CD4-positive, alpha-beta memory T cell (primary cell): ENCODE results near the gene TOP3B. TPM values are rescaled to one million over a fixed set of nuclear protein-coding genes. Genes with fewer than 3 reads are reported as not detected.
A peak's percentile ranks its signal among the peaks of the same experiment; 100 is the strongest.

ENCODE experiments used
- CTCF ChIA-PET: fragments of 350-600 bp; sonication (Branson Sonifier 250); formaldehyde crosslinking; loops from one replicate; lab custom pipeline; 2021; ENCODE audit warnings: inconsistent platforms; ENCODE audit not compliant: partially characterized antibody; lab: Charles Lee
- POLR2A ChIA-PET: fragments of 350-600 bp; sonication (Branson Sonifier 250); formaldehyde crosslinking; loops from one replicate; lab custom pipeline; 2021; ENCODE audit not compliant: partially characterized antibody; lab: Charles Lee
- DNase-seq, 5 donors: peaks; one replicate each; pipeline versions ENCODE4 v3.0.0 to v3.0.0-alpha.2; 2020 to 2022; ENCODE audit warnings: mixed read lengths in 1 of 5
- H3K27ac ChIP-seq: one replicate; pipeline ENCODE4 v1.7.0; 2013; ENCODE audit warnings: low read depth, low read length
- H3K27me3 ChIP-seq: 2 replicates; pipeline ENCODE4 v1.7.0; 2013; ENCODE audit warnings: mild to moderate bottlenecking, low read length, moderate library complexity; ENCODE audit not compliant: insufficient read depth
- H3K36me3 ChIP-seq: 2 replicates; pipeline ENCODE4 v1.7.0; 2013; ENCODE audit warnings: mild to moderate bottlenecking, low read length, moderate library complexity; ENCODE audit not compliant: insufficient read depth
- H3K4me1 ChIP-seq: 2 replicates; pipeline ENCODE4 v1.7.0; 2013; ENCODE audit warnings: mild to moderate bottlenecking, low read length, moderate library complexity; ENCODE audit not compliant: insufficient read depth
- H3K4me3 ChIP-seq, 2 donors: one replicate each; pipeline ENCODE4 v1.7.0; 2013; ENCODE audit warnings: low read length in 2 of 2, mild to moderate bottlenecking in 1 of 2
- H3K9me3 ChIP-seq, 2 donors: one replicate each; pipeline ENCODE4 v1.7.0; 2013; ENCODE audit warnings: low read length in 2 of 2, control low read depth in 1 of 2; ENCODE audit not compliant: control insufficient read depth in 1 of 2
- H3K27ac Mint-ChIP-seq, 7 donors: one replicate each; pipeline ENCODE4 v1.8.0; 2020 to 2021; ENCODE audit warnings: mixed read lengths in 7 of 7, mild to moderate bottlenecking in 6 of 7, inconsistent platforms in 3 of 7, moderate library complexity in 3 of 7
- H3K27me3 Mint-ChIP-seq, 2 donors: one replicate each; pipeline ENCODE4 v1.8.0; 2020 to 2021; ENCODE audit warnings: mixed read lengths in 2 of 2
- H3K36me3 Mint-ChIP-seq, 2 donors: one replicate each; pipeline ENCODE4 v1.8.0; 2020 to 2021; ENCODE audit warnings: mixed read lengths in 2 of 2, inconsistent platforms in 1 of 2, mild to moderate bottlenecking in 1 of 2
- H3K4me1 Mint-ChIP-seq, 4 donors: one replicate each; pipeline ENCODE4 v1.8.0; 2020 to 2021; ENCODE audit warnings: mixed read lengths in 4 of 4, mild to moderate bottlenecking in 1 of 4
- H3K4me3 Mint-ChIP-seq, 8 donors: one replicate each; pipeline ENCODE4 v1.8.0; 2020 to 2021; ENCODE audit warnings: mixed read lengths in 8 of 8, mild to moderate bottlenecking in 7 of 8, moderate library complexity in 6 of 8, inconsistent platforms in 3 of 8
- H3K9me3 Mint-ChIP-seq, 8 donors: one replicate each; pipeline ENCODE4 v1.8.0; 2020 to 2021; ENCODE audit warnings: mixed read lengths in 8 of 8, mild to moderate bottlenecking in 5 of 8, inconsistent platforms in 3 of 8, moderate library complexity in 1 of 8
- intact Hi-C: fragments of 100-400 bp; cut with micrococcal nuclease; formaldehyde crosslinking; loops from one replicate; pipeline ENCODE4 v1.15.1; 2023
- polyA plus RNA-seq, 2 donors: library from polyadenylated mRNA; unstranded; fragments of 300-500 nt; fragmentation: Illumina TruSeq; gene quantifications; one replicate each; pipeline ENCODE4 v1.2.3, GENCODE V29; 2021
- total RNA-seq, 2 experiments: library from RNA; stranded (reverse); gene quantifications; one replicate each; pipeline ENCODE4 v1.2.3, GENCODE V29; 2021

Gene TOP3B
- total and polyA plus RNA-seq, 4 experiments from 2014 or later = 8.6 to 81.1 (median 46.9) TPM

GRCh38 chr22:21920341-21921183 is 62.0 kb downstream of the TOP3B start:
- Histone ChIP-seq H3K36me3 (no peaks in the 10 kb centered on the region), H3K9me3 (no peaks in the 10 kb centered on the region), H3K27ac (no peak overlapping the region), H3K4me3 (no peak overlapping the region), H3K4me1 (no peaks in the 10 kb centered on the region), H3K27me3 (no peaks in the 10 kb centered on the region)
- DNase-seq = no peak
- H3K4me3 Mint-ChIP-seq = no peak overlapping the region
- CTCF ChIA-PET = no interaction called here
- no peak overlapping the region for H3K27ac Mint-ChIP-seq
- POLR2A ChIA-PET = no interaction called here
- no peaks in the 10 kb centered on the region for H3K27me3 Mint-ChIP-seq
- no peaks in the 10 kb centered on the region for H3K9me3 Mint-ChIP-seq
- peaks cover 0 to 2% of the 10 kb centered on the region in 2 donors for H3K36me3 Mint-ChIP-seq
- no peaks in the 10 kb centered on the region for H3K4me1 Mint-ChIP-seq
- intact Hi-C loops = no loop called here

GRCh38 chr22:21919526-21920307 is 62.9 kb downstream of the TOP3B start:
- Histone ChIP-seq H3K4me1 (no peaks in the 10 kb centered on the region), H3K4me3 (no peak overlapping the region), H3K9me3 (no peaks in the 10 kb centered on the region), H3K27me3 (no peaks in the 10 kb centered on the region), H3K36me3 (no peaks in the 10 kb centered on the region), H3K27ac (no peak overlapping the region)
- ChIA-PET CTCF (interaction anchor here (1.3 kb wide), 1 partner anchor 16 kb away, joined by 3 read pairs; no protein-coding TSS in a partner anchor), POLR2A (no interaction called here)
- Mint-ChIP-seq H3K36me3 (no peaks in the 10 kb centered on the region), H3K4me3 (no peak overlapping the region), H3K4me1 (no peaks in the 10 kb centered on the region), H3K27ac (no peak overlapping the region), H3K9me3 (no peaks in the 10 kb centered on the region), H3K27me3 (no peaks in the 10 kb centered on the region)
- no peak for DNase-seq
- intact Hi-C loops = no loop called here

GRCh38 chr22:21918466-21919185 is 64.0 kb downstream of the TOP3B start:
- no peaks in the 10 kb centered on the region for H3K9me3 ChIP-seq
- no peaks in the 10 kb centered on the region for H3K4me1 Mint-ChIP-seq
- no peaks in the 10 kb centered on the region for H3K27me3 ChIP-seq
- no peak overlapping the region for H3K4me3 Mint-ChIP-seq
- no peak overlapping the region for H3K4me3 ChIP-seq
- DNase-seq = no peak
- no peaks in the 10 kb centered on the region for H3K27me3 Mint-ChIP-seq
- no peak overlapping the region for H3K27ac ChIP-seq
- POLR2A ChIA-PET = no interaction called here
- intact Hi-C loops = no loop called here
- CTCF ChIA-PET = interaction anchor here (1.3 kb wide), 1 partner anchor 17 kb away, joined by 3 read pairs; no protein-coding TSS in a partner anchor
- no peaks in the 10 kb centered on the region for H3K9me3 Mint-ChIP-seq
- H3K36me3 ChIP-seq = no peaks in the 10 kb centered on the region
- H3K27ac Mint-ChIP-seq = no peak overlapping the region
- no peaks in the 10 kb centered on the region for H3K4me1 ChIP-seq
- no peaks in the 10 kb centered on the region for H3K36me3 Mint-ChIP-seq

- Histone ChIP-seq H3K27me3 (no peaks in the 10 kb centered on the region), H3K4me1 (no peaks in the 10 kb centered on the region), H3K4me3 (no peak overlapping the region), H3K27ac (no peak overlapping the region), H3K36me3 (no peaks in the 10 kb centered on the region), H3K9me3 (no peaks in the 10 kb centered on the region)
- H3K4me3 Mint-ChIP-seq = no peak overlapping the region
- intact Hi-C loops = no loop called here
- no peak overlapping the region for H3K27ac Mint-ChIP-seq
- H3K4me1 Mint-ChIP-seq = no peaks in the 10 kb centered on the region
- ChIA-PET CTCF (interaction anchor here (1.6 kb wide), 1 partner anchor 150 kb away, joined by 3 read pairs; no protein-coding TSS in a partner anchor), POLR2A (no interaction called here)
- no peaks in the 10 kb centered on the region for H3K27me3 Mint-ChIP-seq
- no peaks in the 10 kb centered on the region for H3K36me3 Mint-ChIP-seq
- no peak for DNase-seq
- H3K9me3 Mint-ChIP-seq = no peaks in the 10 kb centered on the region
Observed at GRCh38 chr22:21917959-21918261, 64.7 kb downstream of the TOP3B start.

GRCh38 chr22:21917181-21917958 is 65.2 kb downstream of the TOP3B start:
- Mint-ChIP-seq H3K9me3 (no peaks in the 10 kb centered on the region), H3K27ac (peak overlapping the region in 1 of 7 donors; percentile 8), H3K4me1 (no peaks in the 10 kb centered on the region), H3K4me3 (no peak overlapping the region), H3K36me3 (no peaks in the 10 kb centered on the region), H3K27me3 (no peaks in the 10 kb centered on the region)
- ChIA-PET POLR2A (no interaction called here), CTCF (interaction anchor here (1.6 kb wide), 1 partner anchor 150 kb away, joined by 3 read pairs; no protein-coding TSS in a partner anchor)
- no peak for DNase-seq
- no peaks in the 10 kb centered on the region for H3K9me3 ChIP-seq
- H3K4me1 ChIP-seq = no peaks in the 10 kb centered on the region
- intact Hi-C loops = no loop called here
- H3K27ac ChIP-seq = no peak overlapping the region
- H3K27me3 ChIP-seq = no peaks in the 10 kb centered on the region
- H3K36me3 ChIP-seq = no peaks in the 10 kb centered on the region
- no peak overlapping the region for H3K4me3 ChIP-seq

GRCh38 chr22:21916309-21916918 is 66.2 kb downstream of the TOP3B start:
- intact Hi-C loops = no loop called here
- H3K9me3 ChIP-seq = no peaks in the 10 kb centered on the region
- no peak for DNase-seq
- H3K4me3 ChIP-seq = no peak overlapping the region
- CTCF ChIA-PET = interaction anchor here (0.5 to 1.6 kb wide), 2 partner anchors 149 to 1551 kb away, joined by 3 read pairs; no protein-coding TSS in a partner anchor
- peak overlapping the region in 1 of 7 donors; percentile 64 for H3K27ac Mint-ChIP-seq
- H3K27me3 Mint-ChIP-seq = no peaks in the 10 kb centered on the region
- no peak overlapping the region for H3K4me3 Mint-ChIP-seq
- POLR2A ChIA-PET = no interaction called here
- no peaks in the 10 kb centered on the region for H3K9me3 Mint-ChIP-seq
- no peaks in the 10 kb centered on the region for H3K36me3 Mint-ChIP-seq
- no peaks in the 10 kb centered on the region for H3K36me3 ChIP-seq
- H3K27ac ChIP-seq = no peak overlapping the region
- no peaks in the 10 kb centered on the region for H3K4me1 Mint-ChIP-seq
- H3K4me1 ChIP-seq = no peaks in the 10 kb centered on the region
- no peaks in the 10 kb centered on the region for H3K27me3 ChIP-seq
